ENCODE data around the gene AGBL4. TPM values are rescaled to one million over a fixed set of nuclear protein-coding genes. Genes with fewer than 3 reads are reported as not detected.

AGBL4 gene
- total RNA-seq, 1 experiment from 2014 or later = 0.33 TPM

GRCh38 chr1:48532976-48533375 lies 1490.8 kb downstream of the AGBL4 start:
- DNase-seq (peak; percentile 55), ATAC-seq (peak; percentile 42)
- H3K4me3 ChIP-seq (ENCODE audit: low read length) = no peak overlapping the region
- 0 out of 2 replicates have a peak, but pooled peaks cover 10% of the 10 kb centered on the region for H3K27me3 ChIP-seq (ENCODE audit: low read length)
- intact Hi-C loops (cut with micrococcal nuclease) = loop anchor here (1.0 kb wide), 1 partner anchor 8 kb away; no protein-coding TSS in a partner anchor
- H3K4me1 ChIP-seq (ENCODE audit: insufficient read depth, low read length) = peaks cover 13% of the 10 kb centered on the region
- TF ChIP-seq CTCF (conservative IDR thresholded peaks at IDR 0.05; ENCODE audit: low read depth, low read length) = no peak
- TF ChIP-seq EZH2phosphoT487 (IDR thresholded peaks at IDR 0.05; ENCODE audit: borderline replicate concordance, low read length) = no peak
- TF ChIP-seq EZH2 (IDR thresholded peaks at IDR 0.05; ENCODE audit: low read length, unreplicated experiment) = no peak
- no peaks in the 10 kb centered on the region for H3K36me3 ChIP-seq (ENCODE audit: low read depth, low read length)
- H3K9ac ChIP-seq (ENCODE audit: low read length) = no peak overlapping the region
- H3F3A ChIP-seq (ENCODE audit: low read length, unreplicated experiment) = no peaks in the 10 kb centered on the region
- CTCF ChIA-PET = no interaction called here
- H2AFZ ChIP-seq (ENCODE audit: low read length) = no peak overlapping the region
- H3K79me2 ChIP-seq (ENCODE audit: low read length) = no peaks in the 10 kb centered on the region
- H3K4me2 ChIP-seq (ENCODE audit: low read length) = peak overlapping the region; percentile 51
- H3K27ac ChIP-seq (ENCODE audit: low read length) = no peak overlapping the region
- no TSS peak for BruUV-seq (replicated peaks)
- H3K9me2 ChIP-seq (replicated peaks; ENCODE audit: low read length) = no peaks in the 10 kb centered on the region
- H4K20me1 ChIP-seq (ENCODE audit: low read length) = no peaks in the 10 kb centered on the region
- no peaks in the 10 kb centered on the region for H3K9me3 ChIP-seq (ENCODE audit: low read length)
- POLR2A ChIA-PET (ENCODE audit: unreplicated experiment) = no interaction called here

GRCh38 chr1:48530727-48531351 lies 1492.9 kb downstream of the AGBL4 start:
- Histone ChIP-seq H3K9ac (ENCODE audit: low read length) (no peak overlapping the region), H3K36me3 (ENCODE audit: low read depth, low read length) (no peaks in the 10 kb centered on the region), H4K20me1 (ENCODE audit: low read length) (no peaks in the 10 kb centered on the region), H3K4me1 (ENCODE audit: insufficient read depth, low read length) (peaks cover 16% of the 10 kb centered on the region), H2AFZ (ENCODE audit: low read length) (no peak overlapping the region), H3K9me3 (ENCODE audit: low read length) (no peaks in the 10 kb centered on the region), H3K4me3 (ENCODE audit: low read length) (no peak overlapping the region), H3K4me2 (ENCODE audit: low read length) (no peak overlapping the region), H3K9me2 (replicated peaks; ENCODE audit: low read length) (no peaks in the 10 kb centered on the region), H3K79me2 (ENCODE audit: low read length) (no peaks in the 10 kb centered on the region), H3K27me3 (ENCODE audit: low read length) (0 out of 2 replicates have a peak, but pooled peaks cover 10% of the 10 kb centered on the region), H3F3A (ENCODE audit: low read length, unreplicated experiment) (no peaks in the 10 kb centered on the region), H3K27ac (ENCODE audit: low read length) (no peak overlapping the region)
- TF ChIP-seq CTCF (conservative IDR thresholded peaks at IDR 0.05; ENCODE audit: low read depth, low read length) = peak; percentile 93
- no peak for TF ChIP-seq EZH2phosphoT487 (IDR thresholded peaks at IDR 0.05; ENCODE audit: borderline replicate concordance, low read length)
- DNase-seq = peak; percentile 81
- ATAC-seq = peak; percentile 37
- POLR2A ChIA-PET (ENCODE audit: unreplicated experiment) = no interaction called here
- intact Hi-C loops (cut with micrococcal nuclease) = loop anchor here (1.0 kb wide), 2 partner anchors 33 to 174 kb away; no protein-coding TSS in a partner anchor
- CTCF ChIA-PET = interaction anchor here (0.5 to 1.8 kb wide), 4 partner anchors 33 to 245 kb away, joined by 3 to 7 read pairs (median 4); partner anchors contain the start of gene SPATA6
- no TSS peak for BruUV-seq (replicated peaks)

- no peak for ATAC-seq
- CTCF ChIA-PET = no interaction called here
Observed at GRCh38 chr1:48527051-48527450, 1496.7 kb downstream of the AGBL4 start.

More at GRCh38 chr1:48527051-48527450, 1496.7 kb downstream of the AGBL4 start:
- H3F3A ChIP-seq (ENCODE audit: low read length, unreplicated experiment) = no peaks in the 10 kb centered on the region
- H3K9ac ChIP-seq (ENCODE audit: low read length) = no peak overlapping the region
- POLR2A ChIA-PET (ENCODE audit: unreplicated experiment) = no interaction called here
- TF ChIP-seq CTCF (conservative IDR thresholded peaks at IDR 0.05; ENCODE audit: low read depth, low read length) (no peak), EZH2 (IDR thresholded peaks at IDR 0.05; ENCODE audit: low read length, unreplicated experiment) (no peak), EZH2phosphoT487 (IDR thresholded peaks at IDR 0.05; ENCODE audit: borderline replicate concordance, low read length) (no peak)
- H3K79me2 ChIP-seq (ENCODE audit: low read length) = no peaks in the 10 kb centered on the region
- no peak overlapping the region for H2AFZ ChIP-seq (ENCODE audit: low read length)
- H3K4me2 ChIP-seq (ENCODE audit: low read length) = no peak overlapping the region
- H4K20me1 ChIP-seq (ENCODE audit: low read length) = no peaks in the 10 kb centered on the region
- intact Hi-C loops (cut with micrococcal nuclease) = no loop called here
- H3K9me2 ChIP-seq (replicated peaks; ENCODE audit: low read length) = no peaks in the 10 kb centered on the region
- no peak overlapping the region for H3K27ac ChIP-seq (ENCODE audit: low read length)
- H3K27me3 ChIP-seq (ENCODE audit: low read length) = 0 out of 2 replicates have a peak, but pooled peaks cover 12% of the 10 kb centered on the region
- H3K4me1 ChIP-seq (ENCODE audit: insufficient read depth, low read length) = peaks cover 10% of the 10 kb centered on the region; the same call in 1 of the 2 replicates
- no peak overlapping the region for H3K4me3 ChIP-seq (ENCODE audit: low read length)
- no peaks in the 10 kb centered on the region for H3K36me3 ChIP-seq (ENCODE audit: low read depth, low read length)
- no peaks in the 10 kb centered on the region for H3K9me3 ChIP-seq (ENCODE audit: low read length)
- DNase-seq = no peak
- no TSS peak for BruUV-seq (replicated peaks)
